ENCODE results near the gene UGT2A3.

- TF ChIP-seq POLR2A (IDR thresholded peaks at IDR 0.05) (no peak), CTCF (IDR thresholded peaks at IDR 0.05) (no peak), POLR2AphosphoS5 (IDR thresholded peaks at IDR 0.05) (no peak)
Observed at GRCh38 chr4:68904786-68905185, 46.8 kb downstream of the UGT2A3 start.
